ENCODE measurements around the gene TRMT61A. TPM values are rescaled to one million over a fixed set of nuclear protein-coding genes. Genes with fewer than 3 reads are reported as not detected.
A peak's percentile ranks its signal among the peaks of the same experiment; 100 is the strongest.

The TRMT61A gene
- total and polyA plus RNA-seq, 12 donors: 2.9 to 14.7 (median 4.0) TPM

GRCh38 chr14:103581954-103582703 is 53.1 kb downstream of the TRMT61A start:
- DNase-seq (no peak), ATAC-seq (peak in 4 of 8 donors; percentile 16 to 33 (median 18))
- Histone ChIP-seq H3K4me1 (peaks cover 0 to 4% (median 2%) of the 10 kb centered on the region in 9 donors), H3K27me3 (no peaks in the 10 kb centered on the region), H3K27ac (no peak overlapping the region), H3K36me3 (peaks cover 0 to 65% (median 11%) of the 10 kb centered on the region in 9 donors), H3K9me3 (no peaks in the 10 kb centered on the region), H3K4me3 (no peak overlapping the region)
- intact Hi-C loops (cut with DNase I): loop anchor here in 1 of 10 donors (10.0 kb wide), 1 partner anchor 403 kb away; no protein-coding TSS in a partner anchor
- 95% methylated on average over 26 of the region's 26 CpGs for WGBS, 2 donors
- no peak for TF ChIP-seq CTCF (IDR thresholded peaks at IDR 0.05)

GRCh38 chr14:103584326-103584915 is 55.4 kb downstream of the TRMT61A start:
- 77% methylated on average over 11 of the region's 11 CpGs for WGBS, 2 donors
- no peak for ATAC-seq
- no peak for DNase-seq
- Histone ChIP-seq H3K27me3 (no peaks in the 10 kb centered on the region), H3K4me3 (no peak overlapping the region), H3K4me1 (no peaks in the 10 kb centered on the region), H3K9me3 (no peaks in the 10 kb centered on the region), H3K36me3 (peaks cover 0 to 65% (median 19%) of the 10 kb centered on the region in 9 donors), H3K27ac (no peak overlapping the region)
- TF ChIP-seq CTCF (IDR thresholded peaks at IDR 0.05): no peak
- intact Hi-C loops (cut with DNase I): loop anchor here in 1 of 10 donors (10.0 kb wide), 1 partner anchor 400 kb away; no protein-coding TSS in a partner anchor

Other genes with a start within 250 kb of the TRMT61A start
- gene EIF5, start 195.0 kb upstream of the TRMT61A start, total RNA-seq: 100 to 1,000 TPM; 163 to 323 (median 243) TPM
- 100 to 1,000 TPM in 1 of 2 donors, 10 to 100 TPM in 1; 56.7 to 125 TPM for gene EIF5, start 195.0 kb upstream of the TRMT61A start, polyA plus RNA-seq
- gene MARK3, start 143.8 kb upstream of the TRMT61A start, total RNA-seq: 100 to 1,000 TPM in 3 of 10 donors, 10 to 100 TPM in 7; 62.3 to 246 (median 72.6) TPM
- gene MARK3, start 143.8 kb upstream of the TRMT61A start, polyA plus RNA-seq: 100 to 1,000 TPM in 1 of 2 donors, 10 to 100 TPM in 1; 85.4 to 136 TPM
- 100 to 1,000 TPM; 273 to 896 (median 534) TPM for gene CKB, start 6.4 kb upstream of the TRMT61A start, total RNA-seq
- gene CKB, start 6.4 kb upstream of the TRMT61A start, polyA plus RNA-seq: 1,000 to 10,000 TPM in 1 of 2 donors, 100 to 1,000 TPM in 1; 717 to 1,062 TPM
- 10 to 100 TPM; 14.0 to 19.7 (median 16.8) TPM for gene BAG5, start 33.5 kb downstream of the TRMT61A start, total RNA-seq
- 1 to 10 TPM; 5.0 to 9.9 TPM for gene BAG5, start 33.5 kb downstream of the TRMT61A start, polyA plus RNA-seq
- gene COA8, start 33.8 kb downstream of the TRMT61A start, total RNA-seq: 10 to 100 TPM; 33.3 to 53.9 (median 40.3) TPM
- 100 to 1,000 TPM in 1 of 2 donors, 10 to 100 TPM in 1; 51.6 to 141 TPM for gene COA8, start 33.8 kb downstream of the TRMT61A start, polyA plus RNA-seq
- 100 to 1,000 TPM; 123 to 166 (median 146) TPM for gene KLC1, start 100.0 kb downstream of the TRMT61A start, total RNA-seq
- 100 to 1,000 TPM; 151 to 220 TPM for gene KLC1, start 100.0 kb downstream of the TRMT61A start, polyA plus RNA-seq
- 1 to 10 TPM; 1.0 to 4.4 (median 3.0) TPM for gene XRCC3, start 186.3 kb downstream of the TRMT61A start, total RNA-seq
- gene XRCC3, start 186.3 kb downstream of the TRMT61A start, polyA plus RNA-seq: 1 to 10 TPM; 2.0 to 4.2 TPM
- 10 to 100 TPM; 43.5 to 64.9 (median 54.5) TPM for gene ZFYVE21, start 186.6 kb downstream of the TRMT61A start, total RNA-seq
- 10 to 100 TPM; 44.5 to 88.8 TPM for gene ZFYVE21, start 186.6 kb downstream of the TRMT61A start, polyA plus RNA-seq